GM12873 (cell line): ENCODE measurements around the gene TBC1D1.

Experiments
- TF ChIP-seq, protein P1 (sequence below): IDR thresholded peaks from 2 replicates; pipeline ENCODE4 v1.5.1; 2012; ENCODE audit warnings: low read depth, mild to moderate bottlenecking, moderate library complexity, low read length, control low read depth; ENCODE audit not compliant: insufficient read depth; ENCODE audit errors: missing control alignments

TBC1D1 gene

DNA sequence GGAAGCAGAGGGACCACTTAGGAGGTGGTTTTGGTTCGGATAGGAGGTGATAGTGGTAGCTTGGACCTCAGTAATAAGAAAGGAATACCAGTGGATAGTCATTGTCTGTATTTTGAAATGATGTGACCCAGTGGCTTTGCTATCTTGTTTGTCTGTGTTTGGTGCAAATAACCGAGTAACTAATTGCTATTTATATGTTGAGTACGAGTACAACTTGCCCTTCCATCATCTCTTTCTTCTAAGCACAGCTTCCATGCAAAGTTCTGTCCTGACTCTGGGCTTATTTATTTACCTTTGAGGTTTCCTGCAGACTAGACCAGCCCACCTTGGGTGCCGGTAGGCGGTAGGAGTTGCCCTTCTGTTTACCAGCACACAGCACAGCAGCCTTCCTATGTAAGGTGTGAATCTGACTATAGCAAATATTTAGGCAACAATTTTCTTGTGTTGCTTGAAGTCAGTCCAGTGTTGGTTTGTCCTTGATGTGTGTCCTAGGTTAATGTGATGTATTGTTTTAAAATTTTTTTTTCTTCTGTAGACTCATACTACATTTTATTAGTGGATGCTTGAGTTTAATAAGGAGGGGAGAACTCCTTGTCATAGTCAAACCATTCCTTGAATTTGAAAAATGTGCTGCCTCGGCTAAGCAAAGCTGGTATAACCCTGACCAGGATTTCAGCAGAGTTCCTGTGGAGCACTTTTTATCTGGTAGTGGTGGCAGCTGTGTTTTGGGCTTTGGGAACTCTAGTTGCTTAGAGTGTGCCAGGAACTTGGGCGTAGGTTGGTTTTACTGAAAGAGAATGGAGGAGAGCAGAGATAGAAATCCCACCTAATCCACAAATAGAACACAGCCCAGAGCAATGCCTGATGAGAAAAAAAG is 91.2 kb downstream of the TBC1D1 start:
- TF ChIP-seq, protein P1, sequence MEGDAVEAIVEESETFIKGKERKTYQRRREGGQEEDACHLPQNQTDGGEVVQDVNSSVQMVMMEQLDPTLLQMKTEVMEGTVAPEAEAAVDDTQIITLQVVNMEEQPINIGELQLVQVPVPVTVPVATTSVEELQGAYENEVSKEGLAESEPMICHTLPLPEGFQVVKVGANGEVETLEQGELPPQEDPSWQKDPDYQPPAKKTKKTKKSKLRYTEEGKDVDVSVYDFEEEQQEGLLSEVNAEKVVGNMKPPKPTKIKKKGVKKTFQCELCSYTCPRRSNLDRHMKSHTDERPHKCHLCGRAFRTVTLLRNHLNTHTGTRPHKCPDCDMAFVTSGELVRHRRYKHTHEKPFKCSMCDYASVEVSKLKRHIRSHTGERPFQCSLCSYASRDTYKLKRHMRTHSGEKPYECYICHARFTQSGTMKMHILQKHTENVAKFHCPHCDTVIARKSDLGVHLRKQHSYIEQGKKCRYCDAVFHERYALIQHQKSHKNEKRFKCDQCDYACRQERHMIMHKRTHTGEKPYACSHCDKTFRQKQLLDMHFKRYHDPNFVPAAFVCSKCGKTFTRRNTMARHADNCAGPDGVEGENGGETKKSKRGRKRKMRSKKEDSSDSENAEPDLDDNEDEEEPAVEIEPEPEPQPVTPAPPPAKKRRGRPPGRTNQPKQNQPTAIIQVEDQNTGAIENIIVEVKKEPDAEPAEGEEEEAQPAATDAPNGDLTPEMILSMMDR: no peak

DNA sequence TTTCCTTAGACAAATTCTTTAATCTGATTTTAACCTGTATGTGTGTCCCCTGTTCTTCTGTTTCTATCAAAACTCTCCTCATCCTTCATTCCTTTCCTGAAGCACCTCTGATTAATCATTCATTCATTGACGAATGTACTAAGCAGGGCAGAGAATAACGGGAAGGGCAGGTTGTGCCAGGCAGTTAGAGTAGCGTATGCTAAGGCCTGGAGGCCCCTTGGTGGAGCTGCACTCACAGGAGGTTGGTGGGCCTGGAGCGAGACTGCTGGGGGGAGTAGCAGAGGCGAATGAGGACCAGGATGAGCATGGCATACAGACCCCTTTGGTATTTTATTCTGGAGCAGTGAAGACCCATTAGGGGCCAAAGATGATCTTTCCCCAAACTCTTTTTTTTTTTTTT is 91.9 kb downstream of the TBC1D1 start:
- TF ChIP-seq, protein P1: no peak

DNA sequence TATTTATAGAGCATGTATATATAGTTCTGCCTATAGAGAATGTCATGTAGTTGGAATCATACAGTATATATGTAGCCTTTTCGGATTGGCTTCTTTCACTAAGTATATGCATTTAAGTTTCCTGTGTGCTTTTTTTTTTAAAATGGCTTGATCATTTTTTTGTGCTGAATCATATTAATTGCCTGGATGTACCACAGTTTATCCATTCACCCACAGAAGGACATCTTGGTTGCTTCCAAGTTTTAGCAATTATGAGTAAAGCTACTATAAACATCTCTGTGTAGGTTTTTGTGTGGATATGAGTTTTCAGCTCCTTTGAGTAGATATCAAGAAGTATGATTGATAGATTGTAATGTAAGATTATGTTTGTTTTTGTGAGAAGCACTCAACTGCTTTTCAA is 93.1 kb downstream of the TBC1D1 start:
- TF ChIP-seq, protein P1: no peak

DNA sequence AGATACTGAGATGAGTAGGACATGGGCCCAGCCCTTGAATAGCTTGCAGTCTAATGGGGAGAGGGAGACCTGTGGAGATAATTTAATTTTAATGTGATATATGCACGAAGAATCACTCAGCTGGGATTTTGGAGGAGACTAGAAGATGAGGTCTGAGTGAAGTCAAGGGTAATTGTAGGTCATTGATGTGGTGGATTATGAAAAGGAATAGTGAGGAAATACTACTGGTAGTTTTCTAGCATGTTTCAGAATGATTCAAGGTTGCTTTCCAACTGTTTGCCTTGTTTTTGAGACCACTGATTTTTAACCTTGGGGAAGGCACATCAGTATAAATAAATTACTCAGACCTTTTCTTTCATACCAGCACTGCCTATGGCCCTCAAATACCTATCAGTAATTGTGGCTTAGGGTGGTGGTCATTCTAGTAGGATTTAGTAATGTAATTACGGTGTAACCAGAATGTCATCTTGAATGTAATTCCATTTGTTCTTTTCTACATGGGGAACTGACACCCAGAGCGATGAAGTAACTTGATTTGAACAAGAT is 94.9 kb downstream of the TBC1D1 start:
- TF ChIP-seq, protein P1: no peak

DNA sequence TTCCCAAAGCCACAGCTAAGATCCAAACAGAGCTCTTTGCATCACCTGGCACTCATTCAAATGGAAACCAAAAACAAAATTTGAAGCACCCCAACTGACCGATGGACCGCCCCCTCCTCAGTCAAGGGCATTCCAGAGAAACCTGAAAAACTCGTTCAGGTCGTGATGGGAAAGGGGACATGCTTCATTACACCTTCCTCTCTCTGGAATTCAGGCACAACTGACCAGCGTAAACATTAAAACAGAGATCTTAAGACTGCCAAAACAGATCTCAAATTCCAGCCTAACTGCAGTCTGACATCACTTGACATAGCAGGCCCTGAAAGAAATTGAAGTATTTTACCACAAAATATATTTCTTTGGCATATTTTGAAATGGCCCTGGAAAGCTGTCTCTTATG is 97.8 kb downstream of the TBC1D1 start:
- TF ChIP-seq, protein P1: no peak

DNA sequence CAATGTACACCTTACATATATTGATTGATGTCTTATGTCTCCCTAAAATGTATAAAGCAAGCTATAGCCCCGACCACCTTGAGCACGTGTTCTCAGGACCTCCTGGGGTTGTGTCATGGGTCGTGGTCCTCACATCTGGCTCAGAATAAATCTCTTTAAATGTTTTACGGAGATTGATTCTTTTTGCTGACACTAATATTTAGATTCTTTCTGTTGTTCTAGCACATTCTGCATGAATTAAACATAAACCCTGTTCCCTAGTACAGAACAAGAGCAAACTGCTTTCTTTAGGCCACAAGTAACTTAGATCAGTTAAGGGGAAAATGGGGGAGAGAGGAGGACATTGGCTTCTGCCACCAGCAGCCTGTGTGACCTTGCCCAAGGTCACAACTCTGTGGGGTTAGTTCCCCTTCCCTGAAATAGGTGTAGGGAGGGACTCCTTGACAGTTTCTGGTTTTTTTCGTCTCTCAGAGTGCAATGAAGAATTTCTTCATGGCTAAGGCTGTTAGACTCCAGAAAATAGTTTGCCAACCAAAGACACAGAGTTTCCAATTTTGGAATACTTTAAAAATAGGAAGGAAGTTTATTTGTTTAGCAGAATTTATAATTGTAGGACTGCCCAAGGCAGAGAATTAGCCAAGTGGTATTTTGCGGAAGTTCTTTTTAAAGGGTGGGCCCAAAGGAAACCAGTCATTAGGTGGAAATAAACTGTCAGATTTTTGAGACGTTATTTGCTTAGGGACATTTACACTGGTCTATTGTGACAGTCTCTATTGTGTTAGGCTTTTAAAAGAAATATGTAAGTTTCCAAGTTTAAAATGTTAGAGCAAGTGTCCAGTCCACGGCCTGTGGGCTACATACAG is 98.7 kb downstream of the TBC1D1 start:
- TF ChIP-seq, protein P1: no peak

DNA sequence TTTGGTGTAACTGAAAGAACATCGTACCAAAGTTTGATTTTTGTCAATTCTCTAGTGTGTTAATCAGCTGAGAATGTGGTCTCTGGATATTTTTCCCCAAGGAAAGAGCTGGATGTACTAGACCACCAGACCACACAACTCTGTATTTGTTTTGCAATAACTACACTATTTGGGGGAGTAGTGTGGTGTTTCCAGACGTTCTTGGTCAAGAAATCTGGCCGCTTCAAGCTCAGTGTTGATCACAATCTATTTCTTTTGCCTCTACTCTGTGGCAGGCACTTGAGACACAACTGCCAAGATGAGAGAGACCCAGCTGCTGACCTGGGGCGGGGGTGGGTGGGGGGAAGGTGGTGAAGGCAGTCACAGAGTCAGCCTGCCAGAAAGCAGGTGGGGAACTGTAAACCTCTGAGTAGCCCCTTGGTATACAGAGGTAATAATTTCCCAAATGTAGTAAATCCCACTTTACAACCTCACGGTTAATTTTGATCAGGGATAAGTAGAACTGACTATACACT is 99.9 kb downstream of the TBC1D1 start:
- TF ChIP-seq, protein P1: no peak
